GM12875 (cell line): ENCODE measurements around the gene ZBTB20.

Experiments used
- H3K4me3 ChIP-seq: one replicate; pipeline ENCODE4 v1.5.1; 2011; ENCODE audit warnings: low read depth, low read length, control low read depth
- TF ChIP-seq, protein P1 (sequence below): IDR thresholded peaks from 2 replicates; pipeline ENCODE4 v1.5.1; 2011; ENCODE audit warnings: low read depth, mild to moderate bottlenecking, control low read depth, inconsistent platforms, low read length, moderate library complexity, borderline replicate concordance; ENCODE audit not compliant: insufficient read depth

ZBTB20 gene

DNA sequence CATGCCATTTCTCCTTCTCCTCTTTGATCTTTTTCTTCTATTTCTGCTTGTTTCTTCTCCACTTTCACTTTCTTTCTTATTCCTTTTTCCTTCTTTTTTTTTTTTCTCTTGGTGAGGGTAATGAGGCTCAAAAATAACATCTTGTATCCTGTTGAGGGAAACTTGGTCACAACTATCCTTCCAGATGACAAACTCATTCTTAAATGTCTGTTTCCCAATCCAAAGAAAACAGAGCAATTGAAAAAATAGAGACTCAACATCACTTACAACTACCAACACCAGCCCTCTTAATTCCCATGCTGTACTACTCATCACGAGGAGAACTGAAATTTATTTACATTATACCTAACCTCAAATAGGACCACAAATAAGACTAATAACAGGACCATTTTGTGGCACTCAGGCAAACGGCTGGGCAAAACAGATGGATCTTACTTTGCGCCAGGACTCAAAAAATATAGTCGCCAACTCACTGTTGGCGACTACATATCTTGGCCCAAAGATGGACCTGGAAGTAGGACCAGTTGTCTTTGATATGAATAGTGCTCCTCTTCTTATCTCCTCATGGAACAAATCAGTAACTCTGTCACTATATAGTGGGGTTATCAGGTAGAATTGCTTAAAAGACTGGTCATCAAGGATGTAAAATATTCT, 343.9 kb downstream of the ZBTB20 start:
- TF ChIP-seq, protein P1, sequence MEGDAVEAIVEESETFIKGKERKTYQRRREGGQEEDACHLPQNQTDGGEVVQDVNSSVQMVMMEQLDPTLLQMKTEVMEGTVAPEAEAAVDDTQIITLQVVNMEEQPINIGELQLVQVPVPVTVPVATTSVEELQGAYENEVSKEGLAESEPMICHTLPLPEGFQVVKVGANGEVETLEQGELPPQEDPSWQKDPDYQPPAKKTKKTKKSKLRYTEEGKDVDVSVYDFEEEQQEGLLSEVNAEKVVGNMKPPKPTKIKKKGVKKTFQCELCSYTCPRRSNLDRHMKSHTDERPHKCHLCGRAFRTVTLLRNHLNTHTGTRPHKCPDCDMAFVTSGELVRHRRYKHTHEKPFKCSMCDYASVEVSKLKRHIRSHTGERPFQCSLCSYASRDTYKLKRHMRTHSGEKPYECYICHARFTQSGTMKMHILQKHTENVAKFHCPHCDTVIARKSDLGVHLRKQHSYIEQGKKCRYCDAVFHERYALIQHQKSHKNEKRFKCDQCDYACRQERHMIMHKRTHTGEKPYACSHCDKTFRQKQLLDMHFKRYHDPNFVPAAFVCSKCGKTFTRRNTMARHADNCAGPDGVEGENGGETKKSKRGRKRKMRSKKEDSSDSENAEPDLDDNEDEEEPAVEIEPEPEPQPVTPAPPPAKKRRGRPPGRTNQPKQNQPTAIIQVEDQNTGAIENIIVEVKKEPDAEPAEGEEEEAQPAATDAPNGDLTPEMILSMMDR = no peak

DNA sequence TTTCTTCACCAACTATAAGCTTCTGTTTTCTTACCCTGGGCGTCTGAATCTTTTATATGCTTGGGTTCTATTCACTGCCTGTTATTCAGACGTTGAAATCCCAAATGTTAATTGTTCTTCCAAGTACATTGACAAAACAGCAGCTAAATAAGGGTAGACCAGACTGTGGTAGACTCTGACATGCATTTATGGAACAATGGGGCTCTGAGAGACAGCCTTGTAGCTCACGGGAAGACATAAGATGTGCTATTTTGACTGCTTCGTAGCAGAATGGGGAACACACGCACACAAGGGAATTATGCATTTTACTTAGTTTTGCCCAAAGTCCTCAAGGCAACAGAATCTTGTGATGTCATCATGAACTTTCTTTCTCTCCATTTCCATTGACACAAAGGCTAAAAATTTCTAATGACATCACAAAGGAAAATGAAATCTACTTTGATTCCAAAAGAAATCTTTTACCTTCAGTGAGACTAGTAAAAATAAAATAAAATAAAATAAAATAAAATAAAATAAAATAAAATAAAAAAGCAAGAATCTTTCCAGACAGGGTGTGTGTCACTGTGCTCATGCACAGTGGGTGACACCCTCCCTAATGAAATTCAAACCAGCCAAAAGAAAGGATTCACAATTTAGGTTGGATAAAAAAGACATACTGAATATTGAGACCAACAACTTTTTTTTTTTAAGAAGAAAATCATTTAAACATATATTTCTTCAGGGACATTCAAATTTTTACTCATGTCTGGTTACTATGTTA, 346.6 kb downstream of the ZBTB20 start:
- TF ChIP-seq, protein P1 = no peak

More for the DNA sequence above, 343.9 kb downstream of the ZBTB20 start:
- H3K4me3 ChIP-seq = no peak overlapping the region

DNA sequence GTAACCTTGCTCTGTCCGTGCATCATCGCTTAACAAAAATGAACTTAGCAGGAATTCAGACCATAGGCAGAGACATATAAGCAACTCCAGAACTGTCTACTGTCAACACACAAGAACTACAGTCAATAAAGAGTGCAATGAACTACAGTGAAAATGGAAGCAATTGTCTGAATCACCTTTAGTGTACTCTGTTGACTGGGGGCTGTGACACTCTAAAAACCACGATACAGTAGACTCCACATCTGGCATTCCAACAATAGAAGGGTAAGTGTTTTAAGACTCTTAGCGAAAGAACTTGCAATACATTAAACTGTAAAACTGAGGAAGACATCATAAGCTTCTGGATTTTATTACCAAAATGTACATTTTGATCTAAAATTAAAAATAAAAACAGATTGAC, 347.3 kb downstream of the ZBTB20 start:
- TF ChIP-seq, protein P1 = no peak
- H3K4me3 ChIP-seq = no peak overlapping the region

More for the DNA sequence above, 346.6 kb downstream of the ZBTB20 start:
- no peak overlapping the region for H3K4me3 ChIP-seq

DNA sequence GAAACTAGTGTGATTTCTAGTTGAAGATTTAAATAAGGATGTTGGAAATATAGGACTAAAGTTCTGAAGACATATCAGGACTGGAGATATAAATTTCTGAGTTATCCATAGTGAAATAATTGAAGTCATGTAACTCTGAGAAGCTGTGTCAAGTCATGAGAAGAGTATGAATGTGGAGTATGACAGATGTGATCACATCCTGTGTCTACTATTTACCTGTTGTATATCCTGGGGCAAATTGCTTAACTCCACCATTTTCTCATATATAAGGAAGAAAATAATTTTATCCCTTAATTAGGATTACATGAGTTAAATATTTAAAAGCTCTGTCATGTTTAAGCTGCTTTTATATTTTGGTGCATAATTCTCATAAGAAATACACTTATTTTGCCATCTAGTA, 350.3 kb downstream of the ZBTB20 start:
- H3K4me3 ChIP-seq = no peak overlapping the region
- TF ChIP-seq, protein P1 = no peak

DNA sequence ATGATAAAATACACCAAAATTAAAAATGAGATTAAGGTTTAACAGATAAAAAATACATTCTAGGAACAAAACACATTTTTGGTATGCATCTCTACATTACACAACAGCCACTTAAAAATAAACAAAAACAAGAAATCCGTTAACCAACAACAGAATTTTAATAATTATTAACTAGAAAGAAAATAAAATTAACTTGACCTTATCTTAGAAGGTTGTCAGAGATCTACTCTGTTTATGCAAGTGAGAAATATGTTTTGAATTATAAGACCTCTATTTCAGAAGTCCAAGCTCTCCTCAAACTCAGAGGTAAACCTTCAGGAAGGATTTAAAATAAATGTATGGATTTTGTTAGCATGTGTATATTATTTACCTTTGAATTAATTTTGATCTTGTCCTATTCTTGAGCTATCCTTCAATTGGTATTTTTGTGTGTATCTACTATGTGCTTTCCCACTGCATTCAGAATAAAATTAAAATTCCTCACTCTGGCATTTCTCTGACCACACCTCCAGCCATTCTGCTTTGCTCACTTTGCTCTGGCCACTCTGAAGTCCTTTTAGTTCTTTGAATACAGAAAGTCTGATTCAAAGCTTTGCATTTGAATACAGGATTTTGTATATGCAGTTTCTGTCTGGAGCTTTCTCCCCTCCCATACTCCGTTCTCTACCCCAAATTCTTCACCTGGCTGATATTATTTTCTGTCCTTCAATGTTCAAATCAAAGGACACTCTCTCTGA, 352.0 kb downstream of the ZBTB20 start:
- TF ChIP-seq, protein P1 = no peak
- no peak overlapping the region for H3K4me3 ChIP-seq

DNA sequence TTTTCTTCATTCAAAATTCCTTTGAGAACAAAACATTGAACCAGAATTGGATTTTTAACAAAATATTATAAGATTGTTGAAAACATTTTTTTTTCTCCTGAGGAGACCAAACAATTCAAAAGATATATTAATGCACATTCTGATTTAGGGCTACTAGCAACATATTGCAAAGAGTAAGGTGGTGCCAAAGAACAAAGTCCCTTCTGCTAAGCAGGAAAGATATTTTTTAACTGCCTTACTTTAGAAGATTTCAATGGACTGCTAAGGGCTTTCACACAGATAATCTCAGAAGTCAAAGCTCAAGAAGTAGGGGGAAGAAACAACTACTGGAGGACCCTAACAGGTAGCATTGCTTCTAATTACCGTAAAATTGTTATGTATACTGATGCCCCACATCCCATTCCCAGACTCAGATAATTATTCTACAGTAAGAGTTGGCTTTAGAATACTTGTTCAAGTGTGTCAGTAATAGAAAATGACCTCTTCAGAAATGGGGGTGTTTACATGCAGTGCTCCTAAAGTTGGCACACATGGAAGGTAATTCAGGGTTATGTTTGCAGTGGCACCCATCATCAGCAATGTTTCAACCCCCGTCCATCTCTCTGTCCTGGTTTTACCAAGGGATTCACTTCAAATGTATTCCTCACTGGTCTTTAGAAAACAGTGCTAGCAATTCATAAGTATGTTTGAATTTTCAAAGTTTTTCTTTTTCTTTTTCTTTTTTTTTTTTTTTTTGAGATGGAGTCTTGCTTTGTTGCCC, 354.7 kb downstream of the ZBTB20 start:
- TF ChIP-seq, protein P1 = no peak
- H3K4me3 ChIP-seq = no peak overlapping the region
